WI38 (cell line): ENCODE data around the gene HUWE1.

Source experiments
- H3K4me3 ChIP-seq: 2 replicates; pipeline ENCODE4 v1.5.1; 2011; ENCODE audit warnings: low read depth, mild to moderate bottlenecking, control low read depth, low read length
- TF ChIP-seq, protein P1 (sequence below): IDR thresholded peaks from 2 replicates; pipeline ENCODE4 v1.5.1; 2012; ENCODE audit warnings: low read depth, mild to moderate bottlenecking, control low read depth, low read length

HUWE1 gene

DNA sequence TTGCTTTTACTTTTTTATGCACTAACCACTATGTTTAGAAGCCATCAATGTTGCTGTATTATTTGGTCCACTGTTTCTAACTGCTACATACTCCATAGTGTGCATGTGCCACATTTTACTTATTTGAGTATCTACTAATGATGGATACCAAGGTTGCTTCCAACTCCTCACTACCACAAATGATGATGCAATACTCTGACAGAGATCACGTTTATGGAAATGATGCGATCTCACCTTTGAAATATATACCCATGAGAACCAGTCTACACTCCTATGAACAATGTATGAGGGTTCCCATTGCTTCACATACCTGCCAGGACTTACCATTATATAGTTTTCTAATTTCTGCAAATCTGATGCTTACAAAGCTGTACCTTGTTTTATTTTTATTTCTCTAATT, 44.2 kb downstream of the HUWE1 start:
- no peak overlapping the region for H3K4me3 ChIP-seq
- TF ChIP-seq, protein P1, sequence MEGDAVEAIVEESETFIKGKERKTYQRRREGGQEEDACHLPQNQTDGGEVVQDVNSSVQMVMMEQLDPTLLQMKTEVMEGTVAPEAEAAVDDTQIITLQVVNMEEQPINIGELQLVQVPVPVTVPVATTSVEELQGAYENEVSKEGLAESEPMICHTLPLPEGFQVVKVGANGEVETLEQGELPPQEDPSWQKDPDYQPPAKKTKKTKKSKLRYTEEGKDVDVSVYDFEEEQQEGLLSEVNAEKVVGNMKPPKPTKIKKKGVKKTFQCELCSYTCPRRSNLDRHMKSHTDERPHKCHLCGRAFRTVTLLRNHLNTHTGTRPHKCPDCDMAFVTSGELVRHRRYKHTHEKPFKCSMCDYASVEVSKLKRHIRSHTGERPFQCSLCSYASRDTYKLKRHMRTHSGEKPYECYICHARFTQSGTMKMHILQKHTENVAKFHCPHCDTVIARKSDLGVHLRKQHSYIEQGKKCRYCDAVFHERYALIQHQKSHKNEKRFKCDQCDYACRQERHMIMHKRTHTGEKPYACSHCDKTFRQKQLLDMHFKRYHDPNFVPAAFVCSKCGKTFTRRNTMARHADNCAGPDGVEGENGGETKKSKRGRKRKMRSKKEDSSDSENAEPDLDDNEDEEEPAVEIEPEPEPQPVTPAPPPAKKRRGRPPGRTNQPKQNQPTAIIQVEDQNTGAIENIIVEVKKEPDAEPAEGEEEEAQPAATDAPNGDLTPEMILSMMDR: no peak

DNA sequence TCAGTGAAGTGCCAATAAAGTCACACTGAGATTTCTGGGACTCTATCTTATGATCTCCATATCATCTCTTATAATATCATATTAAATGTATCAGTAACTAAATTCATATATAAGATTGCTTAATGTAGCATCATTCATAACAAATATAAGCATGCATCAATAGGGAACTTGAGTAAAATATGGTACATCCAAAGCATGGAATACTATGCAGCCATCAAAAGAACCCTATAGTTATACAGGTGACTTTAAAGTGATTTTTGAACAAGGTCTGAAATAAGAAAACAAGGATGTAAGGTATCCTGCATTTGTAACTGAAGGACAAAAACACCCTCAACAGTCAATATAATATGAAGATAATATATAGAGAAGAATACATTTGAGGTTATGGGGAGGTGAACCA, 47.3 kb downstream of the HUWE1 start:
- H3K4me3 ChIP-seq: no peak overlapping the region
- TF ChIP-seq, protein P1: no peak

DNA sequence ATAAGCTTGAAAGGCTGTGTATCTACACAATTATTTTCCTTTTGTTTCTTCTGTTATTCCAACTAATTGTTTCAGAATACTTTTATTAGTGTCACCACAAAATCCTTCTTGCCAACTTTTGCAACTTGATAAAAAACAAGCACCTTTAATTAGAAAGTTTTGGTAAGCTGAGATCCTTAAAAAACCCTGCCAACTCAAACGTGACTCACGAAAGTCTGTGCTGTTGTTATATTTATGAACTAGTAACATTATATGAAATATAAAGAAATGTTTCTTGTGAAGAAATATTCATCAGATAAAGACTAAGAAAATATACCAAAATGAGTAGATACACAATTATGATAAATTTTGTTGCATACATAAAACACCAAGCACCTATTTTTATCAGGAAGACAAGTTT, 49.0 kb downstream of the HUWE1 start:
- TF ChIP-seq, protein P1: no peak
- no peak overlapping the region for H3K4me3 ChIP-seq

DNA sequence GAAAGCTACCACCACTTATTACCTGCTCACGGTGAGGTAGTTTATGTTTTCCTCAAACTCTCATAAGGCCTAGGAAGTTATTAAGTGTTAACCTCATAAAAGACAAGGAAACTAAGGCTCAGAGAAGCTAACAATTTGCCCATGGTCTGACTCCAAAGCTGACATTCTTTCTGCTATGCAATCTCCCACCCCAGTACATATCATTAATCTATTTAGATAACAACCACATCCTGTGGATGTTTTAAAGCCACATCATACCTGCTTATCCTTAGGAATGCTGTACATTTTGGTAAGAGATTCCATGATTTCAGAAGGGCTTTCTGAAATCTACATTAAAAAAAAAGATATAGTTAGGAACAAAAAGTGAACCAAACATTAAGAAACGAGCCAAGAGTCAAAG, 55.4 kb downstream of the HUWE1 start:
- TF ChIP-seq, protein P1: no peak
- H3K4me3 ChIP-seq: no peak overlapping the region

DNA sequence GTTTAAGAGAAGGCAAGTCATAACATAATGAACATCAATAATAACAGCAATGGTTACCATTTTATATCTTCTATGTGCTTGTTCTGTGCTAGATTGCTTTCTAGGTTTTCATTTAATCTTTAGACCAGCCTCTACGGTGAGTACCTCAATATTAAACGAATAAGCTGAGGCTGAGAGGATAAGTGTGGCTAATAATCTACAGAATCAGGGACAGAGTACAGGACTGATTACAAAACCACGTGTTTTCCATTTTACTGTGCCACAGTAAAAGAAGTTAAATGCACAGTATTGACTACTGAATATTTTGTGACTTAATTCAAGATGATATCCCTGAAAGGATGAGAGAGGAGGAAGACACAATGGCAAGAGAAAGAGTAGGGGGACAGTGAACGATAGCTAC, 56.3 kb downstream of the HUWE1 start:
- no peak overlapping the region for H3K4me3 ChIP-seq
- TF ChIP-seq, protein P1: no peak

DNA sequence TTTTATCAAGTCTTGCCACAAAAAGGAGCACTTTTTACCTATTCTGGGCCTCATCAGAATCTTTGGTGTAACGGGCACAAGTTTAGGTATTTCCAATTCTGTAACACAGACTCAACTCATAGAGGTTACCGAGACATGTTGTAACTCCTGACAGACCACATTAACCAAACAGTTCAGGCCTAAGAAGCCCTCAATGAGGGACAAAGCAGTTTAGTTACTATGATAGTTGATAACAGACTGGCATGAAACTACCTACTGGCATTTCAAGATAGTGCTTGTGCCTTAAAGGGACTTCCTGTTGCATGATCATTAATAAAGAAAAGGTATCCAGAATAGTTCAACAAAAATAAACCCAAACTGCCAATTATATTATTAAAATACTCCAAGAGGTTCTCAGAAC, 64.1 kb downstream of the HUWE1 start:
- no peak overlapping the region for H3K4me3 ChIP-seq
- TF ChIP-seq, protein P1: no peak

DNA sequence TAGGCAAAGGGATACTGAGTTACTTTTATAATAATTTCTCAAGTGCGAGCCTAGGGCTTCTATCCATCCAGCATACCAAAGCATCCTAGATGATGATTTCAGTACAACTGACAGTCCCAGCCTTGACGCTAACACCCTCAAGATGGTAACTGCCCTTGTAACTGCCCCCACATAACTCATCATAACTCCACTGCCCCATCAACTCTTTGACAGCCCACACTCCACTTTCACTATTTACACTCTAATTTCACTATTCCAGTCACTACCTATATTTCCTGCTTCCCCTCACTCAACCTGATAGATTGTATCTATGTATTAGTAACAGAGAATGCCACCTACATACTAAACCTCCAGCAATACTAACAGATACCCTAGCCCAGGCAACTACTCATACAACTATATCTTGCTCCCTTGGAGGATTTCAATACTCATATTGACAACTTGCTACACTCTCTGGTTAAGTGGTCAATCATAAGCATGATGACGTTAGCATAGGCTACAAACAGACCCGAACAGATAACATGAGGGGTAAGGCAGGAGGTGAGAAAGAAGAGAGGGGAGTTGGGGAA, 65.0 kb downstream of the HUWE1 start:
- TF ChIP-seq, protein P1: no peak
- H3K4me3 ChIP-seq: no peak overlapping the region
